Brain microvascular endothelial cell (primary cell): ENCODE data around the gene HK3.

Experiments used
- DNase-seq: peaks from one replicate; pipeline ENCODE4 v3.0.0-alpha.2; 2020
- H3K27ac ChIP-seq: fragments of 250-450 bp; sonication (Bioruptor Pico); 2 replicates; pipeline ENCODE4 v1.5.1; 2020; ENCODE audit warnings: mild to moderate bottlenecking, moderate library complexity
- H3K27me3 ChIP-seq: fragments of 250-450 bp; sonication (Bioruptor Pico); replicated peaks from 2 replicates; pipeline ENCODE4 v1.5.1; 2020; ENCODE audit warnings: mild to moderate bottlenecking
- H3K36me3 ChIP-seq: fragments of 250-450 bp; sonication (Bioruptor Pico); replicated peaks from 2 replicates; pipeline ENCODE4 v1.5.1; 2020; ENCODE audit warnings: mild to moderate bottlenecking
- H3K4me3 ChIP-seq: 2 replicates; pipeline ENCODE4 v1.5.1; 2011; ENCODE audit warnings: low read depth, mild to moderate bottlenecking, control low read depth, low read length, moderate library complexity
- CTCF ChIP-seq: IDR thresholded peaks from 2 replicates; pipeline ENCODE4 v1.5.1; 2011; ENCODE audit warnings: low read depth, mild to moderate bottlenecking, moderate library complexity, low read length, control low read depth, inconsistent platforms; ENCODE audit errors: missing control alignments
- in situ Hi-C: cut with HindIII; loops from 2 replicates; pipeline ENCODE4 v1.10.0; 2017; ENCODE audit warnings: low sequenced_read_pairs, low pct_ligation_motif_present

The HK3 gene

GRCh38 chr5:176899296-176899891 is at the start of gene HK3:
TSS of gene HK3 (minus strand) at chr5:176899346. CDS start at chr5:176896159, 3,187 bp downstream.
- Histone ChIP-seq H3K4me3 (no peak within 1 kb of the TSS), H3K27ac (no peak within 1 kb of the TSS), H3K36me3 (peaks cover 12% of the 10 kb centered on the region), H3K27me3 (no peaks in the 10 kb centered on the region)
- no peak for DNase-seq
- in situ Hi-C loops: no loop called here
- TF ChIP-seq CTCF: no peak

DNA sequence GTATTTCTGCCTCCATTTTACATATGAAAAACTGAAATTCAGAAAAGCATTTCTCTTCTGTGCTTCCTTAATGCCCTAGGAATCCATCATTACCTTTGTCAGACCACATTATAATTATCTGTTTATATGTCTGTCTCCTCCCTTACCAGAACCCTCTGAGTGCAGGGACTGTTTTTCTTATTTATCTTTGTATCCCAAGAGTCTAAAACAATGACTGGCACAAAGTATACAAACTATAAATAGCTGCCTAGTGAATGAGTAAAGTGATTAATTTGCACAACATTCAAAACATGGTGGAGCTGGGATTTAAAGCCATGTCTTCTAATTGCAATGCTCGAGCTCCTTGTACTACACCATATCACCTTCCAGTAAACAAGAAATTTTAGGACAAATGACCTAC is 49.3 kb upstream of the HK3 start:
- peaks cover 38% of the 10 kb centered on the region for H3K36me3 ChIP-seq
- no peaks in the 10 kb centered on the region for H3K27me3 ChIP-seq
- no peak for DNase-seq
- in situ Hi-C loops: no loop called here
- no peak overlapping the region for H3K4me3 ChIP-seq
- no peak for TF ChIP-seq CTCF
- H3K27ac ChIP-seq: no peak overlapping the region

DNA sequence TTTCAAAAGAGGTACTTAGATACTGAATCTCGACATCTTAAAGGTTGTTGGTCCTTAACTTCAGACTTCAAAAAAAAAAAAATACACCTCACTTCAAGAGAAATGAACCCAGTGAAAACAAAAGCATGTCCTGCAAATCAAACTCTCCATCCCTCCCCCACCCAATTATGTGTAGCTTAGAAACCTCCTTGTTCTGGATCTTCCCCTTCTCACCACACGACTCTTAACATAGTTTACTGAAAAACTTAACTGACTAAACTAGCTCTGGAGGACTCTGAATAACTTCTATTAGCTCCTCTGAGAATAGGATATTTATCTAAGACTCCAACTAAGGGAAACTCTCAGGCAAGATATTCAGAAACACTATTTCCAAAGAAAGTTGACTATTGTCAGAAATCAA is 48.7 kb upstream of the HK3 start:
- in situ Hi-C loops: no loop called here
- no peak for DNase-seq
- Histone ChIP-seq H3K27me3 (no peaks in the 10 kb centered on the region), H3K27ac (no peak overlapping the region), H3K36me3 (peaks cover 42% of the 10 kb centered on the region), H3K4me3 (no peak overlapping the region)
- no peak for TF ChIP-seq CTCF

DNA sequence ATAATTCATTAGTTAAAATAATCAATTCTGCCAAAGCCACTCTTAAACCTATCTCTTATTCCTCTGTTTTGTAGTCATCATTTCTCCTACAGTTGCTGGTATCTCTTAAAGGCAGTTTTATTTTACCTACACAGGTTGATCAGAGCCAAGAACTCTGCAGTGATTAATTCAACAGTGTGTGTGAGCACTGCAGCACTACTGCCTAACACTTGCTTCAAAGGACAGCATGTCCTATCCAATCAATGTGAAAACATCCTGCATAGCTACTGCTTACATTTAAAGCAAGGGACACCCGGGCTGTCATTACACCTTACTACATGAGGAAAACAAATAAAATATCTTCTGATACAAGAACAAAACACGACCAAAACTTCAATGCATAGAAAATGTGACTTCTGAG is 45.1 kb upstream of the HK3 start:
- H3K4me3 ChIP-seq: no peak overlapping the region
- in situ Hi-C loops: no loop called here
- peaks cover 43% of the 10 kb centered on the region for H3K36me3 ChIP-seq
- no peaks in the 10 kb centered on the region for H3K27me3 ChIP-seq
- DNase-seq: no peak
- no peak overlapping the region for H3K27ac ChIP-seq
- no peak for TF ChIP-seq CTCF

- Histone ChIP-seq H3K36me3 (peaks cover 40% of the 10 kb centered on the region), H3K27me3 (no peaks in the 10 kb centered on the region), H3K27ac (no peak overlapping the region), H3K4me3 (no peak overlapping the region)
- no peak for DNase-seq
- in situ Hi-C loops: no loop called here
- TF ChIP-seq CTCF: no peak
These were observed 44.7 kb upstream of the HK3 start for GRCh38 chr5:176943816-176944215.

DNA sequence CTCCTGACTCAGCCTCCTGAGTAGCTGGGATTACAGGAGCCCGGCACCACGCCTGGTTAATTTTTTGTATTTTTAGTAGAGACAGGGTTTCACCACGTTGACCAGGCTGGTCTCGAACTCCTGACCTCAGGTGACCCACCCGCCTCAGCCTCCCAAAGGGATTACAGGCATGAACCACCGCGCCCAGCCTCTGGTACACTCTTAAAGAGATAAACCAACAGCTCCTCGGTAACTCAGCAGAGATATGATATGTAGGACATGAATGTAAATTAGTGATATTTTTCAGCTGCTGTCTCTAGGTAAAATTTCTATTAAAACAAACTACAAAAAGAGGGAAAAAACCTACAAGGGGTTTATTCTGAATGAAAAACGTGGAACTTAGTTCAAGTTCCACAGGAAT is 42.8 kb upstream of the HK3 start:
- Histone ChIP-seq H3K27me3 (no peaks in the 10 kb centered on the region), H3K36me3 (peaks cover 35% of the 10 kb centered on the region), H3K27ac (no peak overlapping the region), H3K4me3 (no peak overlapping the region)
- DNase-seq: no peak
- no peak for TF ChIP-seq CTCF
- in situ Hi-C loops: no loop called here
